NT2/D1 (cell line): ENCODE results near the gene PDLIM5.

Experiments
- YY1 ChIP-seq: IDR thresholded peaks from 2 replicates; pipeline ENCODE4 v1.6.1; 2011; ENCODE audit not compliant: insufficient read length, insufficient read depth
- ZNF274 ChIP-seq: IDR thresholded peaks from 2 replicates; pipeline ENCODE4 v1.6.1; 2011; ENCODE audit warnings: mild to moderate bottlenecking, low read depth, low read length

- no peak for TF ChIP-seq YY1
- no peak for TF ChIP-seq ZNF274
These were observed 34.6 kb downstream of the PDLIM5 start for GRCh38 chr4:94486372-94486801.
